Osteoblast (primary cell): ENCODE data around the gene SNX1. TPM values are rescaled to one million over a fixed set of nuclear protein-coding genes. Genes with fewer than 3 reads are reported as not detected.
A peak's percentile ranks its signal among the peaks of the same experiment; 100 is the strongest.

Experiments used
- DNase-seq: peaks from one replicate; pipeline ENCODE4 v3.0.0; 2011; ENCODE audit warnings: low spot score, mixed read lengths; ENCODE audit not compliant: insufficient read length; ENCODE audit errors: missing footprints
- H2AFZ ChIP-seq: 2 replicates; pipeline ENCODE4 v1.6.0; 2011; ENCODE audit warnings: mild to moderate bottlenecking, low read length
- H3K27ac ChIP-seq: 2 replicates; pipeline ENCODE4 v1.5.1; 2011; ENCODE audit warnings: mild to moderate bottlenecking, low read depth, low read length, moderate library complexity
- H3K27me3 ChIP-seq: 2 replicates; pipeline ENCODE4 v1.6.0; 2012; ENCODE audit warnings: mild to moderate bottlenecking, control low read depth, inconsistent platforms, low read length, moderate library complexity; ENCODE audit not compliant: insufficient read depth
- H3K36me3 ChIP-seq: 2 replicates; pipeline ENCODE4 v1.5.1; 2011; ENCODE audit warnings: mild to moderate bottlenecking, low read length, control low read depth, moderate library complexity; ENCODE audit not compliant: insufficient read depth
- H3K4me1 ChIP-seq: 2 replicates; pipeline ENCODE4 v1.5.1; 2011; ENCODE audit warnings: mild to moderate bottlenecking, low read length, control low read depth, moderate library complexity; ENCODE audit not compliant: insufficient read depth
- H3K4me2 ChIP-seq: 2 replicates; pipeline ENCODE4 v1.6.0; 2011; ENCODE audit warnings: mild to moderate bottlenecking, low read length; ENCODE audit not compliant: insufficient read depth
- H3K4me3 ChIP-seq: fragments of 200-600 bp; sonication (generic); 3 replicates; pipeline ENCODE4 v1.5.1; 2012; ENCODE audit warnings: mild to moderate bottlenecking, low read length, inconsistent platforms; ENCODE audit not compliant: insufficient read depth
- H3K79me2 ChIP-seq: 2 replicates; pipeline ENCODE4 v1.6.0; 2012; ENCODE audit warnings: mild to moderate bottlenecking, low read length, control low read depth, inconsistent platforms; ENCODE audit not compliant: insufficient read depth
- H3K9me3 ChIP-seq: 2 replicates; pipeline ENCODE4 v1.5.1; 2011; ENCODE audit warnings: low read depth, low read length, control low read depth
- H4K20me1 ChIP-seq: 2 replicates; pipeline ENCODE4 v1.6.0; 2012; ENCODE audit warnings: mild to moderate bottlenecking, low read length, control low read depth; ENCODE audit not compliant: insufficient read depth
- CTCF ChIP-seq: IDR thresholded peaks from 2 replicates; pipeline ENCODE4 v1.5.1; 2011; ENCODE audit warnings: mild to moderate bottlenecking, low read depth, low read length, moderate library complexity; ENCODE audit errors: extremely low read depth
- total RNA-seq: library from RNA; depleted of rRNA; stranded (reverse); fragments of >200 nt; gene quantifications from 2 replicates; pipeline ENCODE4 v1.2.3, GENCODE V29; 2012

The SNX1 gene
- total RNA-seq, 1 donor: 51.0 TPM

GRCh38 chr15:64089543-64090280 lies 6.1 kb upstream of the SNX1 start:
- Histone ChIP-seq H3K27ac (no peak overlapping the region), H3K4me1 (peaks cover 14% of the 10 kb centered on the region), H3K79me2 (peaks cover 52% of the 10 kb centered on the region), H3K27me3 (no peaks in the 10 kb centered on the region), H3K36me3 (peaks cover 20% of the 10 kb centered on the region), H4K20me1 (no peaks in the 10 kb centered on the region), H3K9me3 (no peaks in the 10 kb centered on the region), H3K4me3 (no peak overlapping the region), H3K4me2 (no peak overlapping the region), H2AFZ (no peak overlapping the region)
- no peak for DNase-seq
- no peak for TF ChIP-seq CTCF

GRCh38 chr15:64090527-64090926 lies 5.3 kb upstream of the SNX1 start:
- H3K9me3 ChIP-seq: no peaks in the 10 kb centered on the region
- H3K27ac ChIP-seq: no peak overlapping the region
- no peak for TF ChIP-seq CTCF
- DNase-seq: no peak
- no peaks in the 10 kb centered on the region for H3K27me3 ChIP-seq
- H3K79me2 ChIP-seq: peaks cover 58% of the 10 kb centered on the region
- peaks cover 21% of the 10 kb centered on the region for H3K4me1 ChIP-seq
- H3K4me2 ChIP-seq: no peak overlapping the region
- no peak overlapping the region for H2AFZ ChIP-seq
- no peaks in the 10 kb centered on the region for H4K20me1 ChIP-seq
- no peak overlapping the region for H3K4me3 ChIP-seq
- H3K36me3 ChIP-seq: peaks cover 14% of the 10 kb centered on the region

GRCh38 chr15:64092075-64092820 lies 3.5 kb upstream of the SNX1 start:
- H3K4me3 ChIP-seq: peak overlapping the region; percentile 80
- peaks cover 73% of the 10 kb centered on the region for H3K79me2 ChIP-seq
- H2AFZ ChIP-seq: no peak overlapping the region

More at GRCh38 chr15:64092075-64092820, 3.5 kb upstream of the SNX1 start:
- H3K4me1 ChIP-seq: peaks cover 26% of the 10 kb centered on the region
- no peaks in the 10 kb centered on the region for H3K27me3 ChIP-seq
- H3K4me2 ChIP-seq: peak overlapping the region; percentile 95
- peak overlapping the region; percentile 82 for H3K27ac ChIP-seq
- H4K20me1 ChIP-seq: peaks cover 9% of the 10 kb centered on the region
- no peak for TF ChIP-seq CTCF
- peaks cover 14% of the 10 kb centered on the region for H3K36me3 ChIP-seq
- no peak for DNase-seq
- H3K9me3 ChIP-seq: no peaks in the 10 kb centered on the region
